ENCODE data around the gene ACAN.
A peak's percentile ranks its signal among the peaks of the same experiment; 100 is the strongest.

ACAN gene

GRCh38 chr15:88803241-88803919, at the start of gene ACAN:
TSS of gene ACAN (plus strand) at chr15:88803436. CDS start at chr15:88836207, 32,771 bp downstream.
- peak within 1 kb of the TSS; percentile 62 for H3K4me3 ChIP-seq (ENCODE audit: low read depth, low read length)

GRCh38 chr15:88756521-88756920, 46.7 kb upstream of the ACAN start:
- no peak overlapping the region for H3K4me3 ChIP-seq (ENCODE audit: low read depth, low read length)

GRCh38 chr15:88756921-88757320, 46.3 kb upstream of the ACAN start:
- H3K4me3 ChIP-seq (ENCODE audit: low read depth, low read length) = no peak overlapping the region

- no peak overlapping the region for H3K4me3 ChIP-seq (ENCODE audit: low read depth, low read length)
Measured at GRCh38 chr15:88759872-88760271, 43.4 kb upstream of the ACAN start.

- H3K4me3 ChIP-seq (ENCODE audit: low read depth, low read length) = no peak overlapping the region
Measured at GRCh38 chr15:88764448-88764847, 38.8 kb upstream of the ACAN start.

GRCh38 chr15:88765212-88765611, 38.0 kb upstream of the ACAN start:
- no peak overlapping the region for H3K4me3 ChIP-seq (ENCODE audit: low read depth, low read length)

- peak overlapping the region; percentile 44 for H3K4me3 ChIP-seq (ENCODE audit: low read depth, low read length)
Measured at GRCh38 chr15:88769161-88769971, 33.9 kb upstream of the ACAN start.

- H3K4me3 ChIP-seq (ENCODE audit: low read depth, low read length) = no peak overlapping the region
Measured at GRCh38 chr15:88775776-88776175, 27.5 kb upstream of the ACAN start.

- no peak overlapping the region for H3K4me3 ChIP-seq (ENCODE audit: low read depth, low read length)
Measured at GRCh38 chr15:88776646-88777045, 26.6 kb upstream of the ACAN start.

- H3K4me3 ChIP-seq (ENCODE audit: low read depth, low read length) = no peak overlapping the region
Measured at GRCh38 chr15:88779944-88780343, 23.3 kb upstream of the ACAN start.

GRCh38 chr15:88782465-88782864, 20.8 kb upstream of the ACAN start:
- no peak overlapping the region for H3K4me3 ChIP-seq (ENCODE audit: low read depth, low read length)

GRCh38 chr15:88785217-88785616, 18.0 kb upstream of the ACAN start:
- no peak overlapping the region for H3K4me3 ChIP-seq (ENCODE audit: low read depth, low read length)

- no peak overlapping the region for H3K4me3 ChIP-seq (ENCODE audit: low read depth, low read length)
Measured at GRCh38 chr15:88788036-88788435, 15.2 kb upstream of the ACAN start.

GRCh38 chr15:88788816-88789215, 14.4 kb upstream of the ACAN start:
- no peak overlapping the region for H3K4me3 ChIP-seq (ENCODE audit: low read depth, low read length)

GRCh38 chr15:88790486-88790885, 12.8 kb upstream of the ACAN start:
- H3K4me3 ChIP-seq (ENCODE audit: low read depth, low read length) = no peak overlapping the region

- H3K4me3 ChIP-seq (ENCODE audit: low read depth, low read length) = no peak overlapping the region
Measured at GRCh38 chr15:88791637-88792036, 11.6 kb upstream of the ACAN start.

- H3K4me3 ChIP-seq (ENCODE audit: low read depth, low read length) = no peak overlapping the region
Measured at GRCh38 chr15:88792342-88793282, 10.6 kb upstream of the ACAN start.

GRCh38 chr15:88794001-88794400, 9.2 kb upstream of the ACAN start:
- no peak overlapping the region for H3K4me3 ChIP-seq (ENCODE audit: low read depth, low read length)

GRCh38 chr15:88797663-88798339, 5.4 kb upstream of the ACAN start:
- H3K4me3 ChIP-seq (ENCODE audit: low read depth, low read length) = no peak overlapping the region

GRCh38 chr15:88799341-88799740, 3.9 kb upstream of the ACAN start:
- no peak overlapping the region for H3K4me3 ChIP-seq (ENCODE audit: low read depth, low read length)

GRCh38 chr15:88800026-88800425, 3.2 kb upstream of the ACAN start:
- no peak overlapping the region for H3K4me3 ChIP-seq (ENCODE audit: low read depth, low read length)
